Measurements from ENCODE around the gene PCDH10. TPM values are rescaled to one million over a fixed set of nuclear protein-coding genes. Genes with fewer than 3 reads are reported as not detected.

The PCDH10 gene
- polyA plus RNA-seq, 1 of the 3 experiments (the other 2 are of a cell fraction) = 0.02 TPM

- Histone ChIP-seq H3K79me2 (ENCODE audit: insufficient read depth) (no peaks in the 10 kb centered on the region), H3K9me3 (no peaks in the 10 kb centered on the region), H4K20me1 (ENCODE audit: insufficient read depth) (no peaks in the 10 kb centered on the region), H3K27me3 (ENCODE audit: insufficient read depth) (no peaks in the 10 kb centered on the region), H3K27ac (ENCODE audit: low read depth in 2 of 2, low read length in 1 of 2) (no peak overlapping the region), H3K4me2 (no peak overlapping the region), H3K9ac (no peak overlapping the region), H3K4me1 (ENCODE audit: control insufficient read depth in 1 of 2, insufficient read depth in 2 of 2, low read depth in 1 of 2, low read length in 1 of 2) (no peaks in the 10 kb centered on the region; a peak in 2 of 4 replicates), H2AFZ (ENCODE audit: low read depth) (no peak overlapping the region), H3K36me3 (replicated peaks in 1 of 2; ENCODE audit: control insufficient read depth in 1 of 2, insufficient read depth in 2 of 2, low read length in 1 of 2) (no peaks in the 10 kb centered on the region), H3K4me3 (ENCODE audit: low read depth in 2 of 2, low read length in 1 of 2) (no peak overlapping the region), H3F3A (replicated peaks; ENCODE audit: insufficient read depth) (peaks cover 6% of the 10 kb centered on the region), H3K9me2 (no peaks in the 10 kb centered on the region)
- CTCF ChIA-PET = interaction anchor here (1.0 to 3.3 kb wide), 2 partner anchors 13 to 15 kb away, joined by 3 to 20 read pairs; no protein-coding TSS in a partner anchor
- no peak for DNase-seq
- WGBS (ENCODE audit: low lambda C conversion rate) = 1% methylated on average over 2 of the region's 2 CpGs
- TF ChIP-seq JUND (IDR thresholded peaks at IDR 0.05) = no peak
- TF ChIP-seq ZBTB33 (IDR thresholded peaks at IDR 0.05; ENCODE audit: borderline replicate concordance, low read depth) = no peak
- TF ChIP-seq RAD21 (IDR thresholded peaks at IDR 0.05; ENCODE audit: low read length) = no peak
- no peak for TF ChIP-seq GATA2 (CRISPR knock-in tag; IDR thresholded peaks at IDR 0.05)
- no peak for TF ChIP-seq IRF3 (IDR thresholded peaks at IDR 0.05; ENCODE audit: low read depth, low read length)
- no peak for TF ChIP-seq NRF1 (IDR thresholded peaks at IDR 0.05; ENCODE audit: low read depth, low read length)
- no peak for TF ChIP-seq TAF1 (IDR thresholded peaks at IDR 0.05; ENCODE audit: borderline replicate concordance, low read depth, low read length)
- POLR2A ChIA-PET = no interaction called here
Measured at GRCh38 chr4:133131829-133132460, 17.1 kb upstream of the PCDH10 start.

- Histone ChIP-seq H3K27me3 (ENCODE audit: insufficient read depth) (no peaks in the 10 kb centered on the region), H3K27ac (ENCODE audit: low read depth in 2 of 2, low read length in 1 of 2) (no peak overlapping the region), H3K4me1 (ENCODE audit: control insufficient read depth in 1 of 2, insufficient read depth in 2 of 2, low read depth in 1 of 2, low read length in 1 of 2) (no peaks in the 10 kb centered on the region; a peak in 2 of 4 replicates), H3K9ac (no peak overlapping the region), H3F3A (replicated peaks; ENCODE audit: insufficient read depth) (no peaks in the 10 kb centered on the region), H2AFZ (ENCODE audit: low read depth) (no peak overlapping the region; the same call in 1 of the 2 replicates), H3K9me2 (no peaks in the 10 kb centered on the region), H3K4me2 (peak overlapping the region; percentile 14; the same call in 1 of the 2 replicates), H3K79me2 (ENCODE audit: insufficient read depth) (no peaks in the 10 kb centered on the region), H4K20me1 (ENCODE audit: insufficient read depth) (no peaks in the 10 kb centered on the region), H3K36me3 (replicated peaks in 1 of 2; ENCODE audit: control insufficient read depth in 1 of 2, insufficient read depth in 2 of 2, low read length in 1 of 2) (no peaks in the 10 kb centered on the region), H3K4me3 (ENCODE audit: low read depth in 2 of 2, low read length in 1 of 2) (no peak overlapping the region), H3K9me3 (no peaks in the 10 kb centered on the region)
- WGBS (ENCODE audit: low lambda C conversion rate) = 5% methylated on average over 3 of the region's 3 CpGs
- no peak for DNase-seq
- no peak for TF ChIP-seq GATA2 (CRISPR knock-in tag; IDR thresholded peaks at IDR 0.05)
- TF ChIP-seq MXI1 (IDR thresholded peaks at IDR 0.05; ENCODE audit: low read depth, low read length) = no peak
- no peak for TF ChIP-seq SIN3A (IDR thresholded peaks at IDR 0.05; ENCODE audit: borderline replicate concordance, low read depth, low read length)
- TF ChIP-seq FOXM1 (IDR thresholded peaks at IDR 0.05; ENCODE audit: low read depth) = no peak
- POLR2A ChIA-PET = no interaction called here
- CTCF ChIA-PET = interaction anchor here (1.5 kb wide), 1 partner anchor 10 kb away, joined by 6 read pairs; no protein-coding TSS in a partner anchor
Measured at GRCh38 chr4:133136833-133137232, 12.3 kb upstream of the PCDH10 start.

Data from SK-N-SH (cell line).